ENCODE measurements around the gene ARSB. TPM values are rescaled to one million over a fixed set of nuclear protein-coding genes. Genes with fewer than 3 reads are reported as not detected.

Gene ARSB
- total and polyA plus RNA-seq, 9 of the 15 experiments (the other 6 are each of a cell fraction or from before 2014, with no cell fraction given), result 0.52 to 4.6 (median 2.4) TPM

DNA sequence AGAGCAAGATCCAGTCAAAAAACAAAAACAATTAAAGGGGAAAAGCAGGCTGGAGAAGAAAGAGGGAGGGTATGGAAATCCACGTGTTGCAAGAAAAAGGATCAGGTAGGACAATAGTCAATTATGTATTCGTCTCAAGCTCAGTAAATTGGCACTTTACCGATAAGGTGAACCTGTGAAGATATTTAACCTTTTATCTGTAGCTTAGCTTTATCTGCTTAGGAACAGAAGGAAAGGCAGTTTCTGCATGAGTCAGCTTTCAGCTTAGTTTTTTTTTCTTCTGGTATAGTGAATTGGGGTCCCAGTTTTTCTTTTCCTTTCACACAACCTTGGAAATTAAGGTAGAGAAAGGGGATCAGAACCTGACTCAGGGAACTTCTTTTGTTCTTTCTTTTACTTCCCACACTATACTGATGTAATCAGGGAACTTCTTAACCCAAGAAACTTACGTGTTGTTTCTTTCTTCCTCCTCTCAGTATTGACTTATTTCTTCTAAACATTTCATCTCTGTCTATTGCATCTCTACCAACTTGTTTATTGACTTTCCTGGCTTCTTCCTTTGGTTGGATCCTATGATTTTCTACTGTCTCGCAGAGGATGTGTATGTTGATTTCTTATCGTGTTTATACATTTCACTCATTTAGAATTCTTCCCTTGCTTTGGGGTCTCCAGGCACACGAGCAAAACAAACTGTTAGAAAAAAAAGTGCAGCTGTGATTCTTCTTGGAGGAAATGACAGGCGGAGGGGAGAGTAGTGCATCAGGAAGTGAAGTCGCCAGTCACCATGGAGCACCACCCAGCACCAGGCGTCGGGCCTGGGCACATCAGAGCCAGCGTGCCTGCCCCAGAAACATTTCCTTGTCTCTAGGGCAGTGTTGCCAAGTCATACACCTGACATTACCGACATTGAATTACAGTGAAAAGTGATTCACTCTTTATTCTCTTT, 213.6 kb downstream of the ARSB start (continued):
- TF ChIP-seq RAD51 (IDR thresholded peaks at IDR 0.05; ENCODE audit: borderline replicate concordance, low read depth), result 0 out of 2 replicates have a peak, but pooled peaks have one; percentile 20
- peak; percentile 45; the same call in 1 of the 2 replicates for TF ChIP-seq CTBP1 (IDR thresholded peaks at IDR 0.05; ENCODE audit: borderline replicate concordance)
- no peak for TF ChIP-seq ZZZ3 (IDR thresholded peaks at IDR 0.05)
- TF ChIP-seq RBBP5 (IDR thresholded peaks at IDR 0.05; ENCODE audit: borderline replicate concordance, insufficient read depth, low read length, poor library complexity, severe bottlenecking), result no peak
- TF ChIP-seq CBFA2T2 (conservative IDR thresholded peaks at IDR 0.05), result peak; percentile 88
- no peak for TF ChIP-seq ELK3 (CRISPR knock-in tag; IDR thresholded peaks at IDR 0.05)
- TF ChIP-seq LARP7 (IDR thresholded peaks at IDR 0.05), result no peak
- peak; percentile 98 for TF ChIP-seq EP300 (IDR thresholded peaks at IDR 0.05; ENCODE audit: low read length)
- TF ChIP-seq CXXC5 (CRISPR knock-in tag; IDR thresholded peaks at IDR 0.05), result peak; percentile 47; the same call in 1 of the 2 replicates
- TF ChIP-seq, protein P1, sequence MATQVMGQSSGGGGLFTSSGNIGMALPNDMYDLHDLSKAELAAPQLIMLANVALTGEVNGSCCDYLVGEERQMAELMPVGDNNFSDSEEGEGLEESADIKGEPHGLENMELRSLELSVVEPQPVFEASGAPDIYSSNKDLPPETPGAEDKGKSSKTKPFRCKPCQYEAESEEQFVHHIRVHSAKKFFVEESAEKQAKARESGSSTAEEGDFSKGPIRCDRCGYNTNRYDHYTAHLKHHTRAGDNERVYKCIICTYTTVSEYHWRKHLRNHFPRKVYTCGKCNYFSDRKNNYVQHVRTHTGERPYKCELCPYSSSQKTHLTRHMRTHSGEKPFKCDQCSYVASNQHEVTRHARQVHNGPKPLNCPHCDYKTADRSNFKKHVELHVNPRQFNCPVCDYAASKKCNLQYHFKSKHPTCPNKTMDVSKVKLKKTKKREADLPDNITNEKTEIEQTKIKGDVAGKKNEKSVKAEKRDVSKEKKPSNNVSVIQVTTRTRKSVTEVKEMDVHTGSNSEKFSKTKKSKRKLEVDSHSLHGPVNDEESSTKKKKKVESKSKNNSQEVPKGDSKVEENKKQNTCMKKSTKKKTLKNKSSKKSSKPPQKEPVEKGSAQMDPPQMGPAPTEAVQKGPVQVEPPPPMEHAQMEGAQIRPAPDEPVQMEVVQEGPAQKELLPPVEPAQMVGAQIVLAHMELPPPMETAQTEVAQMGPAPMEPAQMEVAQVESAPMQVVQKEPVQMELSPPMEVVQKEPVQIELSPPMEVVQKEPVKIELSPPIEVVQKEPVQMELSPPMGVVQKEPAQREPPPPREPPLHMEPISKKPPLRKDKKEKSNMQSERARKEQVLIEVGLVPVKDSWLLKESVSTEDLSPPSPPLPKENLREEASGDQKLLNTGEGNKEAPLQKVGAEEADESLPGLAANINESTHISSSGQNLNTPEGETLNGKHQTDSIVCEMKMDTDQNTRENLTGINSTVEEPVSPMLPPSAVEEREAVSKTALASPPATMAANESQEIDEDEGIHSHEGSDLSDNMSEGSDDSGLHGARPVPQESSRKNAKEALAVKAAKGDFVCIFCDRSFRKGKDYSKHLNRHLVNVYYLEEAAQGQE (IDR thresholded peaks at IDR 0.05; ENCODE audit: borderline replicate concordance), result no peak
- TF ChIP-seq, protein P1 (CRISPR knock-in tag; IDR thresholded peaks at IDR 0.05; ENCODE audit: low read depth), result no peak
- TF ChIP-seq ARID2 (IDR thresholded peaks at IDR 0.05), result no peak
- TF ChIP-seq ZNF274 (IDR thresholded peaks at IDR 0.05; ENCODE audit: borderline replicate concordance, low read depth, low read length), result no peak
- TF ChIP-seq CHD1 (IDR thresholded peaks at IDR 0.05; ENCODE audit: low read length), result no peak
- no peak for TF ChIP-seq TCF15 (CRISPR knock-in tag; IDR thresholded peaks at IDR 0.05)
- peak; percentile 94 for TF ChIP-seq ZNF316 (IDR thresholded peaks at IDR 0.05)
- no peak for TF ChIP-seq SMAD3 (CRISPR knock-in tag; conservative IDR thresholded peaks at IDR 0.05)
- peak; percentile 97 for TF ChIP-seq ZEB2 (IDR thresholded peaks at IDR 0.05)
- TF ChIP-seq ZBED1 (IDR thresholded peaks at IDR 0.05), result no peak

All from K562 (cell line).